Activated naive CD4-positive, alpha-beta T cell treated with anti-CD3 and anti-CD28 coated beads, Interleukin-2, amount 10 ng/mL, durations not matched to agents 7 days and 5 days (primary cell): Measurements from ENCODE around the gene NUDCD3.
"Not testable (repeated sequence)": the region's sequence is repeated elsewhere in the genome, so short reads cannot be mapped to it uniquely, and the experiment has no call there.

ENCODE experiments used
- CTCF ChIA-PET: fragments of 350-600 bp; sonication (Branson Sonifier 250); formaldehyde crosslinking; loops from one replicate; lab custom pipeline; 2021; ENCODE audit warnings: antibody characterized with exemption; lab: Charles Lee
- DNase-seq: peaks from one replicate; pipeline ENCODE4 v3.0.0-alpha.2; 2020
- H3K27ac Mint-ChIP-seq: one replicate; pipeline ENCODE4 v1.8.0; 2021; ENCODE audit warnings: mild to moderate bottlenecking, moderate library complexity, mixed read lengths
- H3K27me3 Mint-ChIP-seq: one replicate; pipeline ENCODE4 v1.8.0; 2021; ENCODE audit warnings: mild to moderate bottlenecking, mixed read lengths
- H3K36me3 Mint-ChIP-seq: one replicate; pipeline ENCODE4 v1.8.0; 2021; ENCODE audit warnings: mixed read lengths
- H3K4me1 Mint-ChIP-seq: one replicate; pipeline ENCODE4 v1.8.0; 2021; ENCODE audit warnings: mixed read lengths
- H3K4me3 Mint-ChIP-seq: one replicate; pipeline ENCODE4 v1.8.0; 2021; ENCODE audit warnings: mild to moderate bottlenecking, moderate library complexity, mixed read lengths
- H3K9me3 Mint-ChIP-seq: one replicate; pipeline ENCODE4 v1.8.0; 2021; ENCODE audit warnings: mixed read lengths

Gene NUDCD3

DNA sequence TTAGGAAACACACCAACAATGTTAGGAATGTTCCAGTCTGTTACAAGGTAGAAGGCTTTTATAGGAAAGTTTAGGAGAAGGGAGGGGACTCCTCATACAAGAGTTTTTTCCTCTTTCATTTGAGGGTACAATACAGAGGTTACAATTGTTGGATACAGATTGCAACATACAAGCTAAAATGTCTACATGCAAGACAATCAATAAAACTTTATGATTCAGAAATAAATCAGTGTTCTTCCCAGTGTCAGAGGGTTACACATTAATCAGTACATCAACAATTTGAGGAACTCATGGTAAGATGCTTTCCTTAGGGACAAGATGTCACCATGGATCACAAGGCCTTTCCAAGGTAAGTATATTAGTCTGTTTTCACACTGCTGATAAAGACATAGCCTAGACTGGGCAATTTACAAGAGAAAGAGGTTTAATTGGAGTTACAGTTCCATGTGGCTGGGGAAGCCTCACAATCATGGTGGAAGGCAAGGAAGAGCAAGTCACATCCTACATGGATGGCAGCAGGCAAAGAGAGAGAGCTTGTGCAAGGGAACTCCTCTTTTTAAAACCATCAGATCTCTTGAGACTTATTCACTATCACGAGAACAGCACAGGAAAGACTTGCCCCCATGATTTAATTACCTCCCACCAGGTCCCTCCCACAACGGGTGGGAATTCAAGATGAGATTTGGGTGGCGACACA, 16.3 kb upstream of the NUDCD3 start:
- H3K4me1 Mint-ChIP-seq, CTCF ChIA-PET, H3K27ac Mint-ChIP-seq, H3K4me3 Mint-ChIP-seq, H3K36me3 Mint-ChIP-seq, DNase-seq: not testable (repeated sequence)
- H3K9me3 Mint-ChIP-seq: peaks cover 12% of the 10 kb centered on the region
- H3K27me3 Mint-ChIP-seq: peaks cover 30% of the 10 kb centered on the region

GRCh38 chr7:44505595-44505994, 15.1 kb upstream of the NUDCD3 start:
- Mint-ChIP-seq H3K36me3 (no peaks in the 10 kb centered on the region), H3K4me3 (no peak overlapping the region), H3K9me3 (peaks cover 12% of the 10 kb centered on the region), H3K27me3 (peaks cover 28% of the 10 kb centered on the region), H3K27ac (no peak overlapping the region), H3K4me1 (no peaks in the 10 kb centered on the region)
- DNase-seq: no peak
- CTCF ChIA-PET: no interaction called here

- Mint-ChIP-seq H3K27me3 (peaks cover 27% of the 10 kb centered on the region), H3K4me3 (no peak overlapping the region), H3K4me1 (no peaks in the 10 kb centered on the region), H3K36me3 (no peaks in the 10 kb centered on the region), H3K27ac (no peak overlapping the region), H3K9me3 (no peaks in the 10 kb centered on the region)
- no peak for DNase-seq
- CTCF ChIA-PET: interaction anchor here (1.0 to 1.4 kb wide), 2 partner anchors 39 to 67 kb away, joined by 3 read pairs; no protein-coding TSS in a partner anchor
Observed at GRCh38 chr7:44498230-44498954, 7.9 kb upstream of the NUDCD3 start.

GRCh38 chr7:44497155-44498027, 6.9 kb upstream of the NUDCD3 start:
- DNase-seq: no peak
- Mint-ChIP-seq H3K4me1 (no peaks in the 10 kb centered on the region), H3K27ac (no peak overlapping the region), H3K36me3 (no peaks in the 10 kb centered on the region), H3K4me3 (no peak overlapping the region), H3K27me3 (peaks cover 22% of the 10 kb centered on the region), H3K9me3 (no peaks in the 10 kb centered on the region)
- CTCF ChIA-PET: interaction anchor here (1.0 to 1.4 kb wide), 2 partner anchors 40 to 68 kb away, joined by 3 read pairs; no protein-coding TSS in a partner anchor

DNA sequence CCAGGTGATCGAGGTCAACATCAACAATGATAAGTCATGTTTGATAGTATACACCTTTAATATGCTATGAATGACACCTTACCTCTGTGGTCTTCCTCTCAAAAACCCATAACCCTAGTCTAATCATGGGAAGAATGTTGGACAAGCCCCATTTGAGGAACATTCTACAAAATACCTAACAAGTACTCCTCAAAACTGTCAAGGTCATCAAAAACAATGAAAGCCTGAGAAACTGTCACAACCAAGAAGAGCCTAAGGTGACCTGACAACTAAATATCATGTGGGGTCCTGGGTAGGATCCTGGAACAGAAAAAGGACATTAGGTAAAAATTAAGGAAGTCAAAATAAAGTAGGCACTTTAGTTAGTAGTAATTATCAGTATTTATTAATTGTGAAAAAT, 5.9 kb upstream of the NUDCD3 start:
- Mint-ChIP-seq H3K27ac (no peak overlapping the region), H3K4me3 (no peak overlapping the region), H3K36me3 (no peaks in the 10 kb centered on the region), H3K27me3 (peaks cover 13% of the 10 kb centered on the region), H3K9me3 (no peaks in the 10 kb centered on the region), H3K4me1 (peaks cover under 1% of the 10 kb centered on the region)
- CTCF ChIA-PET: no interaction called here
- DNase-seq: no peak

DNA sequence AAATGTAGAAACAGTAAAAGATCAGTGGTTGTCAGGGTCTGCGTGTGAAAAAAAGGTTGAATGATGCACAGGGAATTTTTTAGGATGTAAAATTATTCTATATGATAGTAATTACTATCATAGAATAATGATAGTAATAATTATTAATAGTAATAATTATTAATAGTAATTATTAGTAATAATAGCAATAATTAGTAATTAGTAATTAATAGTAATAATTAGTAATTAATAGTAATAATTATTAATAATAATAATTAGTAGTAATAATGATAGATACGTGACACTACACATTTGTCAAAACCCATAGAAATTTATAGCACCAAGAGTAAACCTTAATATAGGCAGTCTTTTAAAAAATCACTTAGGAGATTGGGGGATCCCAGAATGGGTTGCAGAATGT, 4.5 kb upstream of the NUDCD3 start:
- DNase-seq: no peak
- peaks cover 8% of the 10 kb centered on the region for H3K4me1 Mint-ChIP-seq
- peaks cover 11% of the 10 kb centered on the region for H3K27me3 Mint-ChIP-seq
- H3K27ac Mint-ChIP-seq: no peak overlapping the region
- H3K4me3 Mint-ChIP-seq: no peak overlapping the region
- peaks cover 1% of the 10 kb centered on the region for H3K36me3 Mint-ChIP-seq
- no peaks in the 10 kb centered on the region for H3K9me3 Mint-ChIP-seq
- CTCF ChIA-PET: no interaction called here

- CTCF ChIA-PET: interaction anchor here (0.8 to 0.9 kb wide), 2 partner anchors 16 to 249 kb away, joined by 3 read pairs; no protein-coding TSS in a partner anchor
- peak overlapping the region; percentile 72 for H3K4me3 Mint-ChIP-seq
- H3K4me1 Mint-ChIP-seq: peaks cover 36% of the 10 kb centered on the region
- H3K27me3 Mint-ChIP-seq: no peaks in the 10 kb centered on the region
- peak overlapping the region; percentile 88 for H3K27ac Mint-ChIP-seq
- H3K36me3 Mint-ChIP-seq: peaks cover 24% of the 10 kb centered on the region
- H3K9me3 Mint-ChIP-seq: no peaks in the 10 kb centered on the region
- DNase-seq: no peak
Observed at GRCh38 chr7:44491229-44491628, 771 bp upstream of the NUDCD3 start.

GRCh38 chr7:44489955-44490350, 505 bp downstream of the NUDCD3 start:
- DNase-seq: peak; percentile 61
- H3K9me3 Mint-ChIP-seq: no peaks in the 10 kb centered on the region
- H3K36me3 Mint-ChIP-seq: peaks cover 32% of the 10 kb centered on the region
- CTCF ChIA-PET: interaction anchor here (1.0 to 1.5 kb wide), 4 partner anchors 10 to 249 kb away, joined by 3 to 5 read pairs (median 4); no protein-coding TSS in a partner anchor
- H3K4me3 Mint-ChIP-seq: peak overlapping the region; percentile 72
- H3K4me1 Mint-ChIP-seq: peaks cover 49% of the 10 kb centered on the region
- H3K27me3 Mint-ChIP-seq: no peaks in the 10 kb centered on the region
- peak overlapping the region; percentile 88 for H3K27ac Mint-ChIP-seq

DNA sequence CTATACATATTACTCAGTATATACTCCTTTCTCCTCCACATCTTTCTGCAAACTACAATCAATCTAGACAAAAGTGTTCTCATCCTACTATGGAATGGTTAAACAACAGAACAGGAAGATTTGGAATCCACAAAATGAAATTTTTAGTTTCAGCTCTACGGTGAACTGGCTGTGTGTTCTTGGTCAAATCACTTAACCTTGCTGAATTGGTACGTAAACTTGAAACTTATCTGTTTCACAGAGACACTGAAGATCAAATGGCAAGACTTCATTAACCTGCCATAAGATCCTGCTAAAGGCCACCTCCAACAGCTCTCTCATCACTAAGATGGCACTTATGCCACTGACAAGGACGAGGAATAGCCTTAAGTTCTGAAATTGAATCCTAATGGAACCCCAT, 1.5 kb downstream of the NUDCD3 start:
- Mint-ChIP-seq H3K4me1 (peaks cover 58% of the 10 kb centered on the region), H3K27me3 (no peaks in the 10 kb centered on the region), H3K9me3 (peaks cover under 1% of the 10 kb centered on the region), H3K4me3 (peak overlapping the region; percentile 72), H3K36me3 (peaks cover 40% of the 10 kb centered on the region), H3K27ac (peak overlapping the region; percentile 88)
- DNase-seq: no peak
- CTCF ChIA-PET: interaction anchor here (1.4 kb wide), 1 partner anchor 248 kb away, joined by 5 read pairs; no protein-coding TSS in a partner anchor

DNA sequence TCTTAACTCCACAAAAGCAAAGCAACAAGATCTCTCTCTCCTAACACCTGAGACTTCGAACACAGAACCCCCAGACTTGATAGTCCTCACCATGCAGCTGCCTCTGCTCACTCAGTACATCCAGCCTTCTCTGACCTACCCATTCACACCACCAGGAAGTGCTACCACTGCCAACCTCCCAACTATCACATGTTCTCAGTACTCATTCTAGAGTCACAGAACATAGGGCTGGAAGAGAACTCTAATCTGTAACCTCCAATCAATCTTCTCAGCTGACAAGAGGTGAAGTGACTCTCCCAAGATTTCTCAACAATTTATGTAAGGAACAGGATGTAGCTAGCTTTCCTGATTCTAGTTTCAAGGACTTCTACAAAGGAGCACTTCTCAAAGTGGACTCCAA, 3.8 kb downstream of the NUDCD3 start:
- CTCF ChIA-PET: interaction anchor here (1.0 to 1.1 kb wide), 2 partner anchors 79 to 246 kb away, joined by 3 read pairs; no protein-coding TSS in a partner anchor
- DNase-seq: no peak

DNA sequence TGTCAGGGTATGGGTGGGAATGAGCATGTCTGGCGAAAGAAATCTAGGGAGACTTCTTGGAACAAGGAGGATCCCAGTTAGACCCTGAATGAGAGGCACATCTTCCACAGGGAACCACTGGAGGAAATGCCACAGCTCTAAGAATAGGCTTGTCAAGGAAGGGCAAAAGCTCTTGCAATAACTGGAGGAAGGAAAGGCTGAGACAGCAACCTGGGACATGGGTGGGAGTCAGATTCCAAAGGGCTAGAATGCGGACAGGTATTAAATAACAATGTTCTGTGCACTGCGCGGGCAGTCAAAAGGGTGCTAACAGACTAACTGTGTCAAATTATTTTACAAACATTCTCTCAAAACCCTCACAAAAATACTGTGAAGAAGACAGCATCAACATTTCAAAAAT, 4.5 kb downstream of the NUDCD3 start:
- no peak for DNase-seq
- no peak overlapping the region for H3K27ac Mint-ChIP-seq
- CTCF ChIA-PET: interaction anchor here (1.1 kb wide), 1 partner anchor 80 kb away, joined by 3 read pairs; no protein-coding TSS in a partner anchor
- peaks cover 69% of the 10 kb centered on the region for H3K36me3 Mint-ChIP-seq
- H3K4me1 Mint-ChIP-seq: peaks cover 66% of the 10 kb centered on the region
- peaks cover 14% of the 10 kb centered on the region for H3K9me3 Mint-ChIP-seq
- no peaks in the 10 kb centered on the region for H3K27me3 Mint-ChIP-seq
- H3K4me3 Mint-ChIP-seq: no peak overlapping the region

More for the DNA sequence above, 3.8 kb downstream of the NUDCD3 start:
- H3K36me3 Mint-ChIP-seq: peaks cover 63% of the 10 kb centered on the region
- H3K27me3 Mint-ChIP-seq: no peaks in the 10 kb centered on the region
- peaks cover 71% of the 10 kb centered on the region for H3K4me1 Mint-ChIP-seq
- H3K4me3 Mint-ChIP-seq: no peak overlapping the region
- H3K27ac Mint-ChIP-seq: no peak overlapping the region
- peaks cover 14% of the 10 kb centered on the region for H3K9me3 Mint-ChIP-seq

DNA sequence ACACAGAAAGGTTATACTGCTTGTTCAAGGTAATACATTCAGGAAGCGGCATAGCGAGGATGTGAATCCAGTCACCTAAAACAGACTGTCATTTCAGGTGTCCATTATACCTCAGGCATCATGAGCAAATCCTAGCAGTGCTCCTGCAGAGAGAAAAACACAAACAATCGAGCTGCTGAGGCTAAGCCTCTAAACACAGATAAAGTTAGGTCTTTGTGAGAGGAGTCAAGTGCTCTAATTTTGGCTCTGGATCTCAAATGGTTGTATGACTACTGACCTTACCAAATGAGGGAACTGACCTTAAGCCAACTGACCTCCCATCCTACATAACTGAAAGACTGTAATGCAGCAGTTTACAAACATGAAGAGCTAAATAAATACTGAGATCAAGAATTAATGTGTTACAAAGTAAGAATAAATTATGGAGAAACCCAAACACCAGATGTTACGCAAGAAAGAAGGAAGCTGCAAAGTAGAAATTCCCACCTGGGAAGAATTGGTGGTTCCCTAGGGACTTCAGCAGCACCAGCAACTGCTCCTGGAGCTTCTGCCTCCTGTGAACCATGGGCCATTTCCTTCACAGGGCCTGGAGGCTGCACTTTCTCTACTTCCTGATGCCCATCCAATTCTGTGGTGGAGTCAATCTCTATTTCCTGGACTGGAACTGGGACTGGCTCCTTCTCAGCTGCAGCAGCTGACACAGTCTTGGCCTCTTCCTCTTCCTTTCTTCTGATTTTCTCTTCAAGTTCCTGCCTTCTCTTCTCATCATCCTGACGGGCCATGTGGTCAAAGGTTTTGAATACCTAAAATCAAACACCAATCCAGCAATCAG, 5.8 kb downstream of the NUDCD3 start:
- Mint-ChIP-seq H3K36me3 (peaks cover 75% of the 10 kb centered on the region), H3K27ac (no peak overlapping the region), H3K9me3 (peaks cover 14% of the 10 kb centered on the region), H3K4me3 (no peak overlapping the region), H3K27me3 (no peaks in the 10 kb centered on the region), H3K4me1 (peaks cover 71% of the 10 kb centered on the region)
- CTCF ChIA-PET: interaction anchor here (1.4 kb wide), 1 partner anchor 81 kb away, joined by 3 read pairs; no protein-coding TSS in a partner anchor
- no peak for DNase-seq
